Measurements from ENCODE around the gene GLIS1.

- TF ChIP-seq CTCF (IDR thresholded peaks at IDR 0.05) (no peak), PREB (CRISPR knock-in tag; IDR thresholded peaks at IDR 0.05; ENCODE audit: borderline replicate concordance) (no peak), CREB1 (CRISPR knock-in tag; IDR thresholded peaks at IDR 0.05) (no peak), E2F4 (CRISPR knock-in tag; IDR thresholded peaks at IDR 0.05; ENCODE audit: borderline replicate concordance, low read depth) (no peak), ESRRA (CRISPR knock-in tag; IDR thresholded peaks at IDR 0.05; ENCODE audit: borderline replicate concordance) (no peak), E2F1 (CRISPR knock-in tag; IDR thresholded peaks at IDR 0.05) (no peak), ATF1 (CRISPR knock-in tag; IDR thresholded peaks at IDR 0.05) (no peak), E2F5 (CRISPR knock-in tag; IDR thresholded peaks at IDR 0.05) (no peak), FOXJ3 (CRISPR knock-in tag; IDR thresholded peaks at IDR 0.05; ENCODE audit: borderline replicate concordance) (no peak), HMGXB4 (CRISPR knock-in tag; IDR thresholded peaks at IDR 0.05) (no peak), USF1 (CRISPR knock-in tag; IDR thresholded peaks at IDR 0.05) (no peak), USF2 (CRISPR knock-in tag; IDR thresholded peaks at IDR 0.05) (no peak), ZBTB21 (CRISPR knock-in tag; IDR thresholded peaks at IDR 0.05; ENCODE audit: borderline replicate concordance) (no peak)
Measured at GRCh38 chr1:53561503-53562105, 177.4 kb downstream of the GLIS1 start.
